ENCODE measurements around the gene SLC13A5. TPM values are rescaled to one million over a fixed set of nuclear protein-coding genes. Genes with fewer than 3 reads are reported as not detected.

SLC13A5 gene
- total RNA-seq, 1 donor from 2014 or later, result 2.2 TPM

GRCh38 chr17:6691546-6691945, 21.6 kb downstream of the SLC13A5 start:
- Mint-ChIP-seq H3K27me3 (peaks cover 55% of the 10 kb centered on the region), H3K4me3 (no peak overlapping the region), H3K9me3 (no peaks in the 10 kb centered on the region), H3K27ac (no peak overlapping the region), H3K4me1 (ENCODE audit: unreplicated experiment) (no peaks in the 10 kb centered on the region), H3K36me3 (no peaks in the 10 kb centered on the region)
- no peak for DNase-seq (ENCODE audit: extremely low spot score, unreplicated experiment)
- TF ChIP-seq, protein P1, sequence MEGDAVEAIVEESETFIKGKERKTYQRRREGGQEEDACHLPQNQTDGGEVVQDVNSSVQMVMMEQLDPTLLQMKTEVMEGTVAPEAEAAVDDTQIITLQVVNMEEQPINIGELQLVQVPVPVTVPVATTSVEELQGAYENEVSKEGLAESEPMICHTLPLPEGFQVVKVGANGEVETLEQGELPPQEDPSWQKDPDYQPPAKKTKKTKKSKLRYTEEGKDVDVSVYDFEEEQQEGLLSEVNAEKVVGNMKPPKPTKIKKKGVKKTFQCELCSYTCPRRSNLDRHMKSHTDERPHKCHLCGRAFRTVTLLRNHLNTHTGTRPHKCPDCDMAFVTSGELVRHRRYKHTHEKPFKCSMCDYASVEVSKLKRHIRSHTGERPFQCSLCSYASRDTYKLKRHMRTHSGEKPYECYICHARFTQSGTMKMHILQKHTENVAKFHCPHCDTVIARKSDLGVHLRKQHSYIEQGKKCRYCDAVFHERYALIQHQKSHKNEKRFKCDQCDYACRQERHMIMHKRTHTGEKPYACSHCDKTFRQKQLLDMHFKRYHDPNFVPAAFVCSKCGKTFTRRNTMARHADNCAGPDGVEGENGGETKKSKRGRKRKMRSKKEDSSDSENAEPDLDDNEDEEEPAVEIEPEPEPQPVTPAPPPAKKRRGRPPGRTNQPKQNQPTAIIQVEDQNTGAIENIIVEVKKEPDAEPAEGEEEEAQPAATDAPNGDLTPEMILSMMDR (conservative IDR thresholded peaks at IDR 0.05), result no peak

GRCh38 chr17:6690641-6691040, 22.5 kb downstream of the SLC13A5 start:
- no peak overlapping the region for H3K27ac Mint-ChIP-seq
- no peaks in the 10 kb centered on the region for H3K36me3 Mint-ChIP-seq
- H3K4me1 Mint-ChIP-seq (ENCODE audit: unreplicated experiment), result no peaks in the 10 kb centered on the region
- H3K4me3 Mint-ChIP-seq, result no peak overlapping the region
- H3K27me3 Mint-ChIP-seq, result peaks cover 55% of the 10 kb centered on the region
- DNase-seq (ENCODE audit: extremely low spot score, unreplicated experiment), result no peak
- H3K9me3 Mint-ChIP-seq, result no peaks in the 10 kb centered on the region
- TF ChIP-seq, protein P1 (conservative IDR thresholded peaks at IDR 0.05), result no peak

DNA sequence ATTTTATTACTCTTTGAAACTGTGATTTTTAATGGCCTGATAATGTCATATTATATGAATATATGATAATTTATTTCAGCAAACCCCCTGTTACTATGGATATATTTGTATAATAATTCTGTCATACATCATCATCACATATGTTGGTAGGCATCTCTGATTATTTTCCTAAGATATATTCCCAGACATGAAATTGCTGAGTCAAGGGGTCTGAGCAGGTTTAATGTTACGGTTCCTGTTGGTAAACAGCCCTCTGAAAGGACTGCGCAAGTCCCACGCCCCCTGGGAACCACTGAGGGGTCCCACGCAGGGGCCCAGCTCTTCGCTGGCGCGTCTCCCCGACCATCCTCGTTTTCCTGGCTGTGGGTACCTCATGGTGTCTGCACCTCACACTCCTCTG, 24.2 kb downstream of the SLC13A5 start:
- Mint-ChIP-seq H3K36me3 (no peaks in the 10 kb centered on the region), H3K9me3 (no peaks in the 10 kb centered on the region), H3K4me1 (ENCODE audit: unreplicated experiment) (no peaks in the 10 kb centered on the region), H3K27ac (no peak overlapping the region), H3K4me3 (no peak overlapping the region), H3K27me3 (peaks cover 47% of the 10 kb centered on the region)
- TF ChIP-seq, protein P1 (conservative IDR thresholded peaks at IDR 0.05), result no peak
- no peak for DNase-seq (ENCODE audit: extremely low spot score, unreplicated experiment)

DNA sequence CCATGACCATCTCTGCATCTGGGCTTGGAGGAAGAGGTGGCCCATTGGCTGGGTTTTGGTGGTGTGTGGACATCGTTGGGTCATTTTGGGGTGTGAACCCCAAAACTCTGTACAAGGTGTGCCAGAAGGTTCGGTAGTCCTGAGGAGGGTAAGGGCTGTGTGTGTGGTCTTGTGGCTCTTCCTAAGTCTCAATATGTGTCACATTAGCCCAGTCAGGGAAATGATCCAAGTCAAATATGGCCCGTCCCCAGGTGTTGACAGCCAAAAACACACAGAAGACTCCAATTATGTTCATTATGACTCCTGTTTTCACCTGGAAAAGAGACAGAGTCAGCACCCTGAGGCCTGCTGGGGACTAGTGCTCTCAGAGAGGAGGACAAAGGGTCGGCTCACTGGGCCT, 27.1 kb downstream of the SLC13A5 start:
- no peak for DNase-seq (ENCODE audit: extremely low spot score, unreplicated experiment)
- TF ChIP-seq, protein P1 (conservative IDR thresholded peaks at IDR 0.05), result no peak
- H3K36me3 Mint-ChIP-seq, result no peaks in the 10 kb centered on the region
- peaks cover 26% of the 10 kb centered on the region for H3K27me3 Mint-ChIP-seq
- H3K4me1 Mint-ChIP-seq (ENCODE audit: unreplicated experiment), result no peaks in the 10 kb centered on the region
- H3K4me3 Mint-ChIP-seq, result no peak overlapping the region
- no peak overlapping the region for H3K27ac Mint-ChIP-seq
- no peaks in the 10 kb centered on the region for H3K9me3 Mint-ChIP-seq

DNA sequence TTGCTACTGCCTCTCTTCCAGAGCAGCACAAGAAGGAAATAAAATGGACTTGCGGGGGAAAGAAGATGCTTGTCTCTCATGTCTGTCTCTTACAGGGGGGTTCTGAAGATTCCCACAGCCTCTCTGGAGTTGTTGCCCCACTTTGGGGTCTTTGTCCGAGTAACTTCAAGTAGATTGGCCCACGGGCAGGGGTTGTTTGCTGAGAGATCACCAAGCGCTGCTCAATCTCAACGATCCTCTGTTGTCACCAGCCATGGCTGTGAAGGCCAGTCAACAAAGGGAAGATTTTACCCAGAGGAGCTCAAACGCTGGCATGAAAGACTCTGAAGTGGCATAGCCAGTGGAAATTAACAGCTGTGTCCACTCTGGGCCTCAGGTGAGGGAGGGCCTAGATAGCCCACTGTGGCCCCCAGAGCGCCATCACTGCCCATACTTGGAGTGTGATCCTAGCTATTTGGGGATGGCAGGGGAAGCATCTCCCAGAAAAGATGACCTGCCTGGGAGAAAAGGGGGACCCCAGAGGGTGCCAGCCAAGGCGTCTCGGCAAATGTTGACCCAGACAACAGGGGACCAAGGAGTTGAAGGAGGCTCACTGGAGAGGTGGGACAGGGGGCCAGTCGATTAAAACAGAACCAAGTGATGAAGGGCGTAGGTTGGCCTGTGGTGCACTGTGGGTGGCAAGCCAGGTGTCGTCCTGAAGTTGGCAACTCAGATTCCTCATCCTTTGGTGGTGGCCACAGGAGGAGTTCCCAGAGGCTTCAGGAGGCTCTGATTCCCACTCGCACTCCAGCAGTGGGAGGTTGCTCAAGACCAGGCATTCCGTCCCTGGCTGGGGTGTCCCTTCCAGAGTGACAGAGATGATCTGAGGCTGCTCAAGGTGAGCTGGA, 28.0 kb downstream of the SLC13A5 start:
- Mint-ChIP-seq H3K4me1 (ENCODE audit: unreplicated experiment) (no peaks in the 10 kb centered on the region), H3K4me3 (no peak overlapping the region), H3K9me3 (no peaks in the 10 kb centered on the region), H3K27me3 (peaks cover 26% of the 10 kb centered on the region), H3K27ac (no peak overlapping the region), H3K36me3 (no peaks in the 10 kb centered on the region)
- TF ChIP-seq, protein P1 (conservative IDR thresholded peaks at IDR 0.05), result no peak
- no peak for DNase-seq (ENCODE audit: extremely low spot score, unreplicated experiment)
